Vagina (tissue), 2 donors: ENCODE results near the gene PTPRN2. TPM values are rescaled to one million over a fixed set of nuclear protein-coding genes. Genes with fewer than 3 reads are reported as not detected.

Experiments
- DNase-seq, 2 donors: peaks; one replicate each; pipeline ENCODE4 v3.0.0-alpha.2; 2017; ENCODE audit errors: extremely low spot score in 2 of 2
- H3K27ac ChIP-seq: fragments of 200-600 bp; sonication (generic); one replicate; pipeline ENCODE4 v1.5.1; 2019
- H3K27me3 ChIP-seq: fragments of 200-600 bp; sonication (generic); one replicate; pipeline ENCODE4 v1.5.1; 2019
- H3K36me3 ChIP-seq, 2 donors: fragments of 200-600 bp; sonication (generic); one replicate each; pipeline ENCODE4 v1.5.1; 2017 to 2019
- H3K4me1 ChIP-seq: fragments of 200-600 bp; sonication (generic); one replicate; pipeline ENCODE4 v1.5.1; 2019
- H3K4me3 ChIP-seq, 2 donors: fragments of 200-600 bp; sonication (generic); 1 replicate in 1 of 2; 2 replicates in 1 of 2; pipeline ENCODE4 v1.5.1; 2016 to 2019
- H3K9me3 ChIP-seq: fragments of 200-600 bp; sonication (generic); one replicate; pipeline ENCODE4 v1.5.1; 2019
- CTCF ChIP-seq, 3 experiments: fragments of 450-650 bp in 2 of 3; fragments of 200-600 bp in 1 of 3; sonication (generic) in 1 of 3; IDR thresholded peaks; one replicate each; pipeline ENCODE4 v1.5.1; 2017 to 2019; ENCODE audit warnings: antibody characterized with exemption in 3 of 3, mild to moderate bottlenecking in 2 of 3, moderate library complexity in 2 of 3
- POLR2A ChIP-seq, 2 donors: fragments of 450-650 bp; IDR thresholded peaks; one replicate each; pipeline ENCODE4 v1.6.1; 2017; ENCODE audit warnings: antibody characterized with exemption in 2 of 2, mild to moderate bottlenecking in 2 of 2, moderate library complexity in 2 of 2
- POLR2AphosphoS5 ChIP-seq, 2 donors: sonication (generic); formaldehyde crosslinking; IDR thresholded peaks; one replicate each; pipeline ENCODE4 v1.9.0; 2017; ENCODE audit warnings: antibody characterized with exemption in 2 of 2, mild to moderate bottlenecking in 2 of 2, low read depth in 1 of 2; ENCODE audit not compliant: insufficient read depth in 1 of 2
- intact Hi-C: fragments of 100-400 bp; cut with DNase I; formaldehyde crosslinking; loops from one replicate; pipeline ENCODE4 v1.15.1; 2023
- total RNA-seq: library from RNA; depleted of rRNA; stranded (reverse); fragments of >200 nt; gene quantifications from one replicate; pipeline ENCODE4 v1.2.3, GENCODE V29; 2016

The PTPRN2 gene
- total RNA-seq, 1 donor from 2014 or later = 7.4 TPM

- intact Hi-C loops = no loop called here
- H3K27me3 ChIP-seq = no peaks in the 10 kb centered on the region
- H3K4me3 ChIP-seq = no peak overlapping the region
- no peak for TF ChIP-seq POLR2AphosphoS5 (IDR thresholded peaks at IDR 0.05; ENCODE audit: insufficient read depth in 1 of 2, low read depth in 1 of 2)
- TF ChIP-seq CTCF (IDR thresholded peaks at IDR 0.05) = no peak
- no peak for TF ChIP-seq POLR2A (IDR thresholded peaks at IDR 0.05)
- no peaks in the 10 kb centered on the region for H3K36me3 ChIP-seq
- no peaks in the 10 kb centered on the region for H3K4me1 ChIP-seq
- no peak for DNase-seq
- no peak overlapping the region for H3K27ac ChIP-seq
- H3K9me3 ChIP-seq = no peaks in the 10 kb centered on the region
These were observed 120.1 kb downstream of the PTPRN2 start for GRCh38 chr7:158467562-158467961.

- no peaks in the 10 kb centered on the region for H3K4me1 ChIP-seq
- no peak overlapping the region for H3K4me3 ChIP-seq
- TF ChIP-seq POLR2A (IDR thresholded peaks at IDR 0.05) = no peak
- TF ChIP-seq POLR2AphosphoS5 (IDR thresholded peaks at IDR 0.05; ENCODE audit: insufficient read depth in 1 of 2, low read depth in 1 of 2) = no peak
- no peak for TF ChIP-seq CTCF (IDR thresholded peaks at IDR 0.05)
- H3K27me3 ChIP-seq = no peaks in the 10 kb centered on the region
- no peak overlapping the region for H3K27ac ChIP-seq
- H3K9me3 ChIP-seq = no peaks in the 10 kb centered on the region
- no peak for DNase-seq
- intact Hi-C loops = no loop called here
- no peaks in the 10 kb centered on the region for H3K36me3 ChIP-seq
These were observed 124.3 kb downstream of the PTPRN2 start for GRCh38 chr7:158463317-158463716.

- H3K4me3 ChIP-seq = no peak overlapping the region
- H3K36me3 ChIP-seq = no peaks in the 10 kb centered on the region
- no peaks in the 10 kb centered on the region for H3K27me3 ChIP-seq
- H3K4me1 ChIP-seq = no peaks in the 10 kb centered on the region
- no peak overlapping the region for H3K27ac ChIP-seq
- H3K9me3 ChIP-seq = no peaks in the 10 kb centered on the region
- TF ChIP-seq POLR2AphosphoS5 (IDR thresholded peaks at IDR 0.05; ENCODE audit: insufficient read depth in 1 of 2, low read depth in 1 of 2) (no peak), POLR2A (IDR thresholded peaks at IDR 0.05) (no peak), CTCF (IDR thresholded peaks at IDR 0.05) (no peak)
- intact Hi-C loops = no loop called here
- DNase-seq = no peak
These were observed 125.8 kb downstream of the PTPRN2 start for GRCh38 chr7:158461824-158462223.

GRCh38 chr7:158460665-158461064 lies 127.0 kb downstream of the PTPRN2 start:
- H3K27me3 ChIP-seq = no peaks in the 10 kb centered on the region
- H3K36me3 ChIP-seq = no peaks in the 10 kb centered on the region

More at GRCh38 chr7:158460665-158461064, 127.0 kb downstream of the PTPRN2 start:
- DNase-seq = no peak
- intact Hi-C loops = no loop called here
- Histone ChIP-seq H3K27ac (no peak overlapping the region), H3K4me3 (no peak overlapping the region), H3K9me3 (no peaks in the 10 kb centered on the region), H3K4me1 (no peaks in the 10 kb centered on the region)
- no peak for TF ChIP-seq POLR2A (IDR thresholded peaks at IDR 0.05)
- TF ChIP-seq CTCF (IDR thresholded peaks at IDR 0.05) = no peak
